OCI-LY1 (cell line): ENCODE measurements around the gene ZNF785.
A peak's percentile ranks its signal among the peaks of the same experiment; 100 is the strongest.

Experiments used
- H2AFZ ChIP-seq: fragments of 200-600 bp; sonication (generic), shearing (Covaris generic); 2 replicates; pipeline ENCODE4 v1.6.0; 2014; ENCODE audit warnings: antibody characterized with exemption, mild to moderate bottlenecking, low read length
- H3F3A ChIP-seq: fragments of 200-600 bp; sonication (generic), shearing (Covaris generic); 2 replicates; pipeline ENCODE4 v1.6.0; 2014; ENCODE audit warnings: mild to moderate bottlenecking, antibody characterized with exemption, low read length, moderate library complexity; ENCODE audit not compliant: insufficient read depth
- H3K27ac ChIP-seq: fragments of 200-600 bp; sonication (generic); 2 replicates; pipeline ENCODE4 v1.5.1; 2014; ENCODE audit warnings: low read length, mixed run types, mild to moderate bottlenecking, low read depth; ENCODE audit not compliant: poor library complexity, severe bottlenecking
- H3K27me3 ChIP-seq: fragments of 200-600 bp; sonication (generic); 2 replicates; pipeline ENCODE4 v1.6.0; 2014; ENCODE audit warnings: antibody characterized with exemption, mild to moderate bottlenecking, low read length, moderate library complexity; ENCODE audit not compliant: insufficient read depth
- H3K36me3 ChIP-seq: fragments of 200-600 bp; sonication (generic); 2 replicates; pipeline ENCODE4 v1.6.1; 2014; ENCODE audit warnings: mild to moderate bottlenecking, antibody characterized with exemption, low read length, moderate library complexity, mixed read lengths; ENCODE audit not compliant: insufficient read depth
- H3K4me1 ChIP-seq: fragments of 200-600 bp; sonication (generic); 2 replicates; pipeline ENCODE4 v1.5.1; 2014; ENCODE audit warnings: mild to moderate bottlenecking, low read length, moderate library complexity; ENCODE audit not compliant: insufficient read depth, severe bottlenecking
- H3K4me2 ChIP-seq: fragments of 200-600 bp; sonication (generic), shearing (Covaris generic); 2 replicates; pipeline ENCODE4 v1.6.1; 2014; ENCODE audit warnings: low read length
- H3K4me3 ChIP-seq: fragments of 200-600 bp; sonication (generic); 2 replicates; pipeline ENCODE4 v1.5.1; 2014; ENCODE audit warnings: low read length, low read depth, mild to moderate bottlenecking, mixed read lengths; ENCODE audit not compliant: poor library complexity, severe bottlenecking
- H3K79me2 ChIP-seq: fragments of 200-600 bp; shearing (Covaris generic); 2 replicates; pipeline ENCODE4 v1.6.1; 2016; ENCODE audit warnings: mixed run types, low read length, mixed read lengths; ENCODE audit not compliant: insufficient read depth
- H3K9ac ChIP-seq: fragments of 200-600 bp; sonication (generic), shearing (Covaris generic); 2 replicates; pipeline ENCODE4 v1.6.1; 2014; ENCODE audit warnings: mild to moderate bottlenecking, low read length, mixed read lengths
- H3K9me2 ChIP-seq: fragments of 200-600 bp; sonication (generic), shearing (Covaris generic); 2 replicates; pipeline ENCODE4 v1.6.1; 2014; ENCODE audit warnings: low read depth, mild to moderate bottlenecking, low read length, mixed read lengths
- H3K9me3 ChIP-seq: fragments of 200-600 bp; shearing (Covaris generic); 2 replicates; pipeline ENCODE4 v1.6.1; 2014; ENCODE audit warnings: low read length, mixed read lengths
- H4K20me1 ChIP-seq: fragments of 200-600 bp; sonication (generic), shearing (Covaris generic); 2 replicates; pipeline ENCODE4 v1.6.0; 2016; ENCODE audit warnings: mild to moderate bottlenecking, low read length; ENCODE audit not compliant: insufficient read depth
- EZH2 ChIP-seq: fragments of 200-600 bp; sonication (generic), shearing (Covaris generic); IDR thresholded peaks from 2 replicates; pipeline ENCODE4 v1.8.0; 2017; ENCODE audit warnings: borderline replicate concordance, mixed run types, mild to moderate bottlenecking, antibody characterized with exemption, low read length, moderate library complexity, mixed read lengths
- TF ChIP-seq, protein P1 (sequence below): fragments of 200-600 bp; sonication (generic), shearing (Covaris generic); IDR thresholded peaks from 2 replicates; pipeline ENCODE4 v1.5.1; 2017; ENCODE audit warnings: mild to moderate bottlenecking, antibody characterized with exemption, low read length, moderate library complexity, mixed read lengths

Gene ZNF785

GRCh38 chr16:30628628-30629540, 43.4 kb upstream of the ZNF785 start:
- TF ChIP-seq EZH2, result no peak
- TF ChIP-seq, protein P1, sequence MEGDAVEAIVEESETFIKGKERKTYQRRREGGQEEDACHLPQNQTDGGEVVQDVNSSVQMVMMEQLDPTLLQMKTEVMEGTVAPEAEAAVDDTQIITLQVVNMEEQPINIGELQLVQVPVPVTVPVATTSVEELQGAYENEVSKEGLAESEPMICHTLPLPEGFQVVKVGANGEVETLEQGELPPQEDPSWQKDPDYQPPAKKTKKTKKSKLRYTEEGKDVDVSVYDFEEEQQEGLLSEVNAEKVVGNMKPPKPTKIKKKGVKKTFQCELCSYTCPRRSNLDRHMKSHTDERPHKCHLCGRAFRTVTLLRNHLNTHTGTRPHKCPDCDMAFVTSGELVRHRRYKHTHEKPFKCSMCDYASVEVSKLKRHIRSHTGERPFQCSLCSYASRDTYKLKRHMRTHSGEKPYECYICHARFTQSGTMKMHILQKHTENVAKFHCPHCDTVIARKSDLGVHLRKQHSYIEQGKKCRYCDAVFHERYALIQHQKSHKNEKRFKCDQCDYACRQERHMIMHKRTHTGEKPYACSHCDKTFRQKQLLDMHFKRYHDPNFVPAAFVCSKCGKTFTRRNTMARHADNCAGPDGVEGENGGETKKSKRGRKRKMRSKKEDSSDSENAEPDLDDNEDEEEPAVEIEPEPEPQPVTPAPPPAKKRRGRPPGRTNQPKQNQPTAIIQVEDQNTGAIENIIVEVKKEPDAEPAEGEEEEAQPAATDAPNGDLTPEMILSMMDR, result peak; percentile 97
- H2AFZ ChIP-seq, result peak overlapping the region; percentile 22
- H3K36me3 ChIP-seq, result no peaks in the 10 kb centered on the region; the same call in 1 of the 2 replicates
- no peaks in the 10 kb centered on the region for H3K9me2 ChIP-seq
- no peaks in the 10 kb centered on the region for H3F3A ChIP-seq
- H3K4me1 ChIP-seq, result peaks cover 10% of the 10 kb centered on the region
- no peak overlapping the region for H3K27ac ChIP-seq
- H3K4me3 ChIP-seq, result peak overlapping the region; percentile 50
- H3K9ac ChIP-seq, result peak overlapping the region; percentile 11; the same call in 1 of the 2 replicates
- H3K4me2 ChIP-seq, result peak overlapping the region; percentile 58
- H4K20me1 ChIP-seq, result no peaks in the 10 kb centered on the region
- H3K9me3 ChIP-seq, result no peaks in the 10 kb centered on the region
- peaks cover 4% of the 10 kb centered on the region; the same call in 1 of the 2 replicates for H3K27me3 ChIP-seq
- H3K79me2 ChIP-seq, result no peaks in the 10 kb centered on the region

DNA sequence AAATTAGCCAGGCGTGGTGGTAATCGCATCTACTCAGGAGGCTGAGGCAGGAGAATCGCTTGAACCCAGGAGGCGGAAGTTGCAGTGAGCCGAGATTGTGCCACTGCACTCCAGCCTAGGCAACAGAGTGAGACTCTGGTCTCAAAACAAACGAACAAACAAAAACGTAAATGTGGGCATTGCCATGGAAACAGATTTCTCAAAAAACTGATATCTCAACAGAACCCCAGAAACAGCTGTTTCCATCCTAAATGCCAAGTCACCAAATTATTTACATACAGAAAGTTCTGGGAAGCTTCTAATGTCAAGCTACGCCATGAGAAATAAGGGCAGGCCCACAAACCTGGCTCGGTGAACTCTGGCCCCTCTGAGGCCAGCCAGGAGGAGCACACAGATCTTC, 40.7 kb upstream of the ZNF785 start:
- H3K79me2 ChIP-seq, result no peaks in the 10 kb centered on the region
- H3K4me3 ChIP-seq, result no peak overlapping the region
- TF ChIP-seq, protein P1, result no peak
- TF ChIP-seq EZH2, result no peak
- H3K27me3 ChIP-seq, result peaks cover 4% of the 10 kb centered on the region; the same call in 1 of the 2 replicates
- peaks cover 3% of the 10 kb centered on the region for H3K4me1 ChIP-seq
- H3K27ac ChIP-seq, result no peak overlapping the region
- no peaks in the 10 kb centered on the region for H3K9me3 ChIP-seq
- H3F3A ChIP-seq, result no peaks in the 10 kb centered on the region
- no peak overlapping the region for H3K4me2 ChIP-seq
- H3K36me3 ChIP-seq, result no peaks in the 10 kb centered on the region; the same call in 1 of the 2 replicates
- no peak overlapping the region; the same call in 1 of the 2 replicates for H2AFZ ChIP-seq
- no peaks in the 10 kb centered on the region for H4K20me1 ChIP-seq
- no peaks in the 10 kb centered on the region for H3K9me2 ChIP-seq
- H3K9ac ChIP-seq, result no peak overlapping the region

- Histone ChIP-seq H3K4me2 (no peak overlapping the region), H3K79me2 (no peaks in the 10 kb centered on the region), H3K4me3 (no peak overlapping the region), H3K9me2 (no peaks in the 10 kb centered on the region), H3K36me3 (no peaks in the 10 kb centered on the region; the same call in 1 of the 2 replicates), H3K9ac (no peak overlapping the region), H3F3A (no peaks in the 10 kb centered on the region), H3K27ac (no peak overlapping the region), H4K20me1 (no peaks in the 10 kb centered on the region), H3K9me3 (no peaks in the 10 kb centered on the region), H3K27me3 (peaks cover 4% of the 10 kb centered on the region; the same call in 1 of the 2 replicates), H2AFZ (no peak overlapping the region), H3K4me1 (peaks cover 3% of the 10 kb centered on the region)
- no peak for TF ChIP-seq EZH2
- TF ChIP-seq, protein P1, result no peak
Measured at GRCh38 chr16:30623536-30624283, 38.2 kb upstream of the ZNF785 start.
